ENCODE measurements around the gene DTWD2. TPM values are rescaled to one million over a fixed set of nuclear protein-coding genes. Genes with fewer than 3 reads are reported as not detected.

DTWD2 gene
- total and polyA plus RNA-seq, 12 donors, result 1.1 to 23.6 (median 8.5) TPM

DNA sequence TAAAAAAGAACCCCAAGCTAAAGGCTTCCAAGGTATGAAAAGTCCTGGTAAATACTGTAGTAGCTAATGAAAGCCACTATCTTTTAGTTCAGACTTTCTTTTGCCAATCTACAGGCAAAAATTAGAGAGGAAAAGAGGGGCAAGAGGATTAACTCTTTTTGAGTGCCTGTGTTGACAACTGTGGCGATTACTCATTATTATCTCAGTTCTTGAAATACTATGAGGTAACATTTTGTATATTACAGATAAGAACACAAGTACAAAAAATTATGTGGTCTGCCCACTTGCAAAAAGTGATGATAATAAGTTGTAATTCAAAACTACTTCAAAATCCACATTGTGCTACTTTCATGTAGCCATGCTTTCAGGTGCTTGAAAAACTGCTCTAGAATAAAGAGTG lies 144.0 kb downstream of the DTWD2 start:
- 80 to 97% (median 84%) methylated on average over 1 of the region's 1 CpG for WGBS, 4 donors
- intact Hi-C loops (cut with DNase I), result no loop called here

DNA sequence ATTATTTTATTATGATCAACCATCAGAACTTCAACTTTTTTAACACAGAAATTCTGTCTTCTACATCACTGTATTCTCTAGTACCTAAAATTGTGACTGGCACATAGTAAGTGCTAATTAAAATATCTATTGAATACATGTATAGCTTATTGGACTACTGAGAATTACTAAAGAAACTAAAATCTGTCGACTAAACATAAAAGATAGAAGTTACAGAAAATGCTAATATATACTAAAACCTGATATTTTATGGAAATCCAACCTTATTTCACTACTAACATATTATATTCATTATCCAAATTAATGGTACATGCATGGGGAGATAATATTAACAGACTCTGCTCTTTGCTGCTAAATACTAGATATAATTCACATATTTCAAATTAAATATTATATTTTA lies 153.6 kb downstream of the DTWD2 start:
- Histone ChIP-seq H3K9me3 (replicated peaks in 1 of 3) (no peaks in the 10 kb centered on the region), H3K27me3 (no peaks in the 10 kb centered on the region), H3K27ac (no peak overlapping the region), H3K4me1 (replicated peaks in 1 of 2) (no peaks in the 10 kb centered on the region), H3K36me3 (replicated peaks in 1 of 2) (no peaks in the 10 kb centered on the region), H3K4me3 (no peak overlapping the region)
- WGBS, 4 donors, result 89 to 97% (median 95%) methylated on average over 1 of the region's 1 CpG
- TF ChIP-seq POLR2A (IDR thresholded peaks at IDR 0.05), result no peak
- TF ChIP-seq, protein P1, sequence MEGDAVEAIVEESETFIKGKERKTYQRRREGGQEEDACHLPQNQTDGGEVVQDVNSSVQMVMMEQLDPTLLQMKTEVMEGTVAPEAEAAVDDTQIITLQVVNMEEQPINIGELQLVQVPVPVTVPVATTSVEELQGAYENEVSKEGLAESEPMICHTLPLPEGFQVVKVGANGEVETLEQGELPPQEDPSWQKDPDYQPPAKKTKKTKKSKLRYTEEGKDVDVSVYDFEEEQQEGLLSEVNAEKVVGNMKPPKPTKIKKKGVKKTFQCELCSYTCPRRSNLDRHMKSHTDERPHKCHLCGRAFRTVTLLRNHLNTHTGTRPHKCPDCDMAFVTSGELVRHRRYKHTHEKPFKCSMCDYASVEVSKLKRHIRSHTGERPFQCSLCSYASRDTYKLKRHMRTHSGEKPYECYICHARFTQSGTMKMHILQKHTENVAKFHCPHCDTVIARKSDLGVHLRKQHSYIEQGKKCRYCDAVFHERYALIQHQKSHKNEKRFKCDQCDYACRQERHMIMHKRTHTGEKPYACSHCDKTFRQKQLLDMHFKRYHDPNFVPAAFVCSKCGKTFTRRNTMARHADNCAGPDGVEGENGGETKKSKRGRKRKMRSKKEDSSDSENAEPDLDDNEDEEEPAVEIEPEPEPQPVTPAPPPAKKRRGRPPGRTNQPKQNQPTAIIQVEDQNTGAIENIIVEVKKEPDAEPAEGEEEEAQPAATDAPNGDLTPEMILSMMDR (IDR thresholded peaks at IDR 0.05), result no peak
- DNase-seq, result no peak
- intact Hi-C loops (cut with DNase I), result no loop called here

More for the DNA sequence above, 144.0 kb downstream of the DTWD2 start:
- Histone ChIP-seq H3K9me3 (replicated peaks in 1 of 3) (no peaks in the 10 kb centered on the region), H3K27me3 (no peaks in the 10 kb centered on the region), H3K4me3 (no peak overlapping the region), H3K27ac (no peak overlapping the region), H3K36me3 (replicated peaks in 1 of 2) (no peaks in the 10 kb centered on the region), H3K4me1 (replicated peaks in 1 of 2) (no peaks in the 10 kb centered on the region)
- no peak for DNase-seq
- TF ChIP-seq, protein P1 (IDR thresholded peaks at IDR 0.05), result no peak
- no peak for TF ChIP-seq POLR2A (IDR thresholded peaks at IDR 0.05)

DNA sequence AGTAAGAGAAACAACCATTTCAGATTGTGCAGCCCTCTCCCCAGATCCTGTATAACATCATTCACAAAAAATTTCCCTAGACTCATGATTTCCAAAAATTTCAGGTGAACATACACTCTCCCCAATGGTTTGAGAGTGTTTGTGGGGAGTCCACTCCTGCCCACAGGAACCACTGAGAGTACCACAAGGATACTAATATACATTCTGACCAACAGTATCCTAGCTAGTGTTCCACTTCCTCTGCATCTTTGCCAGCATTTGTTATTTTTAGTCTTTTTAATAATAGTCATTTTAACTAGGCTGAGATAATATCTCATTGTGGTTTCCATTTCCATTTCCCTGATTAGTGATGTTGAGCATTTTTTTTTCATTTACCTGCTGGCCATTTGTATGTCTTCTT lies 155.4 kb downstream of the DTWD2 start:
- H3K27me3 ChIP-seq, result no peaks in the 10 kb centered on the region
- H3K4me1 ChIP-seq (replicated peaks in 1 of 2), result no peaks in the 10 kb centered on the region
- H3K9me3 ChIP-seq (replicated peaks in 1 of 3), result no peaks in the 10 kb centered on the region
- TF ChIP-seq, protein P1 (IDR thresholded peaks at IDR 0.05), result no peak
- TF ChIP-seq POLR2A (IDR thresholded peaks at IDR 0.05), result no peak
- H3K36me3 ChIP-seq (replicated peaks in 1 of 2), result no peaks in the 10 kb centered on the region
- no peak for DNase-seq
- intact Hi-C loops (cut with DNase I), result no loop called here
- H3K4me3 ChIP-seq, result no peak overlapping the region
- H3K27ac ChIP-seq, result no peak overlapping the region

DNA sequence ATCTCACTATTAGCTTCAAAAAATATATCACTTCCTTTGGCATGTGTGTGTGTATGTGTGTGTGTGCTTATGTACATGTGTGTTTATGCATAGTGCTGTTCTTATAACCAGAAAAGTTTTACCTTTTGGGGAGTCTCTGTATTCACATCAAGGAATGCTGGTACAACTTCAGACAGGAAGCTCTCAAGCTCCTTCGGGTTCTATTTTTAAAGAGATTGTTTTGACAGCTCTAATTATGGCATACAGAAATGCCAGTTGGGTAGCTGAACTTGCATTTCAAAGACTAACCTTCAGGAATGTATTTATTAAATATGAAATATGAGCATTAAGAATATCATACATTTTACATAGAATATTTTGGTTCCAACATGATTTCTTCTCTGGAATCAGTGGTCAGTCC lies 163.1 kb downstream of the DTWD2 start:
- H3K36me3 ChIP-seq (replicated peaks in 1 of 2), result no peaks in the 10 kb centered on the region
- H3K9me3 ChIP-seq (replicated peaks in 1 of 3), result no peaks in the 10 kb centered on the region
- no peaks in the 10 kb centered on the region for H3K4me1 ChIP-seq (replicated peaks in 1 of 2)
- intact Hi-C loops (cut with DNase I), result no loop called here
- H3K4me3 ChIP-seq, result no peak overlapping the region
- DNase-seq, result no peak
- WGBS, 4 donors, result 28 to 54% (median 45%) methylated on average over 1 of the region's 1 CpG
- H3K27me3 ChIP-seq, result no peaks in the 10 kb centered on the region
- TF ChIP-seq POLR2A (IDR thresholded peaks at IDR 0.05), result no peak
- TF ChIP-seq, protein P1 (IDR thresholded peaks at IDR 0.05), result no peak
- H3K27ac ChIP-seq, result no peak overlapping the region

Data from adrenal gland (tissue), 12 donors.